ENCODE data around the gene CISTR. TPM values are rescaled to one million over a fixed set of nuclear protein-coding genes. Genes with fewer than 3 reads are reported as not detected.

Gene CISTR
- total RNA-seq, 6 donors from 2014 or later, result not detected

- H3K27ac ChIP-seq, result no peak overlapping the region
- no peak overlapping the region for H3K4me3 ChIP-seq
- DNase-seq (no peak), ATAC-seq (ENCODE audit: low FRiP score in 2 of 2) (no peak)
- TF ChIP-seq POLR2A (IDR thresholded peaks at IDR 0.05) (no peak), POLR2AphosphoS5 (IDR thresholded peaks at IDR 0.05) (no peak)
- H3K36me3 ChIP-seq, result no peaks in the 10 kb centered on the region
- H3K27me3 ChIP-seq, result no peaks in the 10 kb centered on the region
- WGBS, 2 donors, result 48 to 59% methylated on average over 1 of the region's 1 CpG
- H3K9me3 ChIP-seq, result no peaks in the 10 kb centered on the region
- H3K4me1 ChIP-seq, result no peaks in the 10 kb centered on the region
These were observed 37.8 kb upstream of the CISTR start for GRCh38 chr12:53789570-53789969.

DNA sequence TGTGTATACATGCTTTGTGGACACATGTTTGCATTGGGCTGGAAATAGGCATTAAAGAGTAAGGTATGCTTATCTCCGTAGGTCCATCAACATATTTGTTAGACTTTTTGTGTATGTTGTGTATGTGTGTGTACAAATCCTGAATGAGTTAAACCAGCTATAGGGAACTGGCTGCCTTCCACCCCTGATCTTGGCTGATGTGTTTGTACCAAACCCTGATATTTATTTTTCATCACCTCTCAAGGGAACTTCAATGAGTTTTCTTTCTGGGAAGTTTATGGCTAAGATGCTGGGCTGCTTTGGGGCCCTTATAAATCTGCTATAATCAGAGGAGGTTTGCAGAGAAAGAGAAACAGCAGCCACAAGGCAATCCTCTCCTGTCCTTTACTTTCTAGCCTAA, 37.1 kb upstream of the CISTR start:
- DNase-seq (no peak), ATAC-seq (ENCODE audit: low FRiP score in 2 of 2) (no peak)
- TF ChIP-seq POLR2A (IDR thresholded peaks at IDR 0.05) (no peak), CTCF (IDR thresholded peaks at IDR 0.05) (no peak), EP300 (IDR thresholded peaks at IDR 0.05) (no peak), POLR2AphosphoS5 (IDR thresholded peaks at IDR 0.05) (no peak)
- Histone ChIP-seq H3K4me1 (no peaks in the 10 kb centered on the region), H3K9me3 (no peaks in the 10 kb centered on the region), H3K27me3 (no peaks in the 10 kb centered on the region), H3K27ac (no peak overlapping the region), H3K4me3 (no peak overlapping the region), H3K36me3 (no peaks in the 10 kb centered on the region)
- WGBS, 2 donors, result 75 to 84% methylated on average over 1 of the region's 1 CpG

DNA sequence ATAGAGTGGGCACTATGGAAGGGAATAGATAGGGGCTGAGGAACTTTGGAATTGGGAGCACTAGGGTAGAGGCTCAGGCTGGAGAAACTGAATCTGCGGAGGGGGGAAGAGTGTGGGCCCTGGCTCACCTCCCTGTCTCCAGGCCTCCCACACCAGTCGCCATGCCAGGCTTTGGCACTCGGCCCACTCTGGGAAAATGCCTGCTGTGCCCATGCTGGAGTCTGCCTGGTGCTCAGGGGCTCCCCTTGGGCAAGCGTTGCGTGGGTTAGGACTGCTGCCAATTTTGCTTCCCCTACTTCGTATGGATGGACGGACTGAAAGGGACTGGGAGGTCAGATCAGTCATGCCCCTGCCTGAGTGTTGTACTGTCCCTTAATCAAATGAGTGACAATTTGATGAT, 34.6 kb upstream of the CISTR start:
- peak in 1 of 2 donors; percentile 28 for DNase-seq
- ATAC-seq (ENCODE audit: low FRiP score in 2 of 2), result no peak
- TF ChIP-seq CTCF (IDR thresholded peaks at IDR 0.05) (no peak), POLR2A (IDR thresholded peaks at IDR 0.05) (no peak), POLR2AphosphoS5 (IDR thresholded peaks at IDR 0.05) (no peak), EP300 (IDR thresholded peaks at IDR 0.05) (no peak)
- 81 to 87% methylated on average over 7 of the region's 7 CpGs for WGBS, 2 donors
- Histone ChIP-seq H3K27ac (no peak overlapping the region), H3K9me3 (no peaks in the 10 kb centered on the region), H3K4me3 (no peak overlapping the region), H3K27me3 (no peaks in the 10 kb centered on the region), H3K36me3 (no peaks in the 10 kb centered on the region), H3K4me1 (no peaks in the 10 kb centered on the region)

GRCh38 chr12:53785161-53785560, 33.4 kb upstream of the CISTR start:
- Histone ChIP-seq H3K27me3 (no peaks in the 10 kb centered on the region), H3K36me3 (no peaks in the 10 kb centered on the region), H3K4me3 (no peak overlapping the region), H3K4me1 (no peaks in the 10 kb centered on the region), H3K27ac (no peak overlapping the region), H3K9me3 (no peaks in the 10 kb centered on the region)
- no peak for TF ChIP-seq POLR2A (IDR thresholded peaks at IDR 0.05)
- no peak for TF ChIP-seq CTCF (IDR thresholded peaks at IDR 0.05)
- no peak for TF ChIP-seq EP300 (IDR thresholded peaks at IDR 0.05)
- TF ChIP-seq POLR2AphosphoS5 (IDR thresholded peaks at IDR 0.05), result no peak
- ATAC-seq (ENCODE audit: low FRiP score in 2 of 2) (no peak), DNase-seq (no peak)
- 75 to 81% methylated on average over 2 of the region's 2 CpGs for WGBS, 2 donors

DNA sequence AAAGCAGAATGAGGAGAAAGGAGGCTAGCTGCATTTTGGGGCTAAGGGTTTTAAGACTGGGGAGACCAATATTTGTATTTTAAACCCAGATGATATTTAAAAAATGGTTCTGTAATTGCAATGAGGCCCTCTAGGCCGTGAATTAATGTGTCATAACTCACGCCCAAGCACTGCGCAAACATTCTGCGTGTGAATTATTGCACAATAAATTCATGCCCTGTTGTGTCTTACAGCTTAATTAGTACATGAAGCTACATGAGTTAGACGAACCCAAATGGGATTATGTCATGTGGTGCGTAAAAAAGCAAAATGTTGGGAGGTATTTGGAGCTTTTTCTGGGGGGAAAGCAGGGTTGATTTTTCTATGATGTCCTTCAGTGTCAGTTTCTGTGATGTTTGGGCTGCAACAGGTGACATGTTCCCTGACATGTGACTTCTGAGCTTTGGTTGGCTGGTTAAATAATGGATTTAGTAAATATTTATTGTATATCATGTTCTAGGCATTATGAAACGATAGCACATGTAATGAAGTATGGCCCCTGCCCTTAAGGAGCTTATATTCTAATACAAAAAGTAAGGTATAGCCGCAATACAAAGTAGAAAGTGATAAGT, 30.4 kb upstream of the CISTR start:
- no peaks in the 10 kb centered on the region for H3K9me3 ChIP-seq
- no peak overlapping the region for H3K27ac ChIP-seq
- TF ChIP-seq EP300 (IDR thresholded peaks at IDR 0.05), result no peak
- no peak for TF ChIP-seq POLR2AphosphoS5 (IDR thresholded peaks at IDR 0.05)
- no peak for TF ChIP-seq CTCF (IDR thresholded peaks at IDR 0.05)
- TF ChIP-seq POLR2A (IDR thresholded peaks at IDR 0.05), result no peak
- 74 to 78% methylated on average over 8 of the region's 8 CpGs for WGBS, 2 donors
- H3K4me1 ChIP-seq, result no peaks in the 10 kb centered on the region
- no peak for DNase-seq
- H3K27me3 ChIP-seq, result no peaks in the 10 kb centered on the region
- H3K4me3 ChIP-seq, result no peak overlapping the region
- no peak for ATAC-seq (ENCODE audit: low FRiP score in 2 of 2)
- no peaks in the 10 kb centered on the region for H3K36me3 ChIP-seq
